K562 (cell line): ENCODE results near the gene SAP130. TPM values are rescaled to one million over a fixed set of nuclear protein-coding genes. Genes with fewer than 3 reads are reported as not detected.

Experiments
- ATAC-seq: fragments of 200-7000 bp; cut with Tn5 transposase; 3 replicates; pipeline ENCODE4 v1.9.1; 2020; ENCODE audit warnings: moderate library complexity
- BruUV-seq: library from RNA; stranded (reverse); fragments of 400-500 nt; replicated peaks from 2 replicates; lab custom pipeline; 2021; lab: Mats Ljungman, UMichigan
- CTCF ChIA-PET: fragments of 300-600 bp; formaldehyde crosslinking; extraction: SDS; loops from one replicate; lab custom pipeline; 2021; ENCODE audit warnings: low intra/inter-chr PET ratio; lab: Yijun Ruan, JAX
- POLR2A ChIA-PET: fragments of 300-600, 350-650 bp; sonication (Branson Sonifier 250); formaldehyde crosslinking; extraction: SDS; loops from one replicate; lab custom pipeline; 2021; ENCODE audit warnings: antibody characterized with exemption, inconsistent platforms; lab: Yijun Ruan, JAX
- DNase-seq, 4 experiments: peaks; one replicate each; pipeline versions ENCODE4 v3.0.0 to v3.0.0-alpha.2; 2011 to 2018; ENCODE audit warnings: low spot score in 3 of 4, mixed read lengths in 3 of 4; ENCODE audit errors: extremely low read depth in 1 of 4
- FAIRE-seq: peaks from 2 replicates; lab custom pipeline; 2011; peaks lifted over from hg19 to GRCh38; lab: Jason Lieb, UNC
- H2AFZ ChIP-seq: 2 replicates; pipeline ENCODE4 v1.6.0; 2011; ENCODE audit warnings: low read depth, low read length, control low read depth, inconsistent platforms
- H3K27ac ChIP-seq: fragments of 200-600 bp; 3 replicates; pipeline ENCODE4 v1.8.0; 2011; ENCODE audit warnings: low read depth, mild to moderate bottlenecking, control low read depth, inconsistent platforms, low read length, moderate library complexity, mixed read lengths; ENCODE audit errors: extremely low read depth
- H3K27me3 ChIP-seq, 2 experiments: fragments of 300-600 bp in 1 of 2; 2 replicates in 1 of 2; 3 replicates in 1 of 2; pipeline versions ENCODE4 v1.6.0 to v1.8.0; 2011; ENCODE audit warnings: inconsistent platforms in 2 of 2, low read length in 2 of 2, mild to moderate bottlenecking in 1 of 2, mixed read lengths in 1 of 2, moderate library complexity in 1 of 2; ENCODE audit not compliant: control insufficient read depth in 2 of 2, insufficient read depth in 2 of 2
- H3K36me3 ChIP-seq: fragments of 300-600 bp; 3 replicates; pipeline ENCODE4 v1.8.0; 2011; ENCODE audit warnings: mild to moderate bottlenecking, low read length, inconsistent platforms; ENCODE audit not compliant: control insufficient read depth, insufficient read depth
- H3K4me1 ChIP-seq, 2 experiments: fragments of 200-600 bp in 1 of 2; replicated peaks in 1 of 2; 2 replicates in 1 of 2; 3 replicates in 1 of 2; pipeline versions ENCODE4 v1.5.1 to v1.8.0; 2011; ENCODE audit warnings: inconsistent platforms in 2 of 2, low read length in 2 of 2, mild to moderate bottlenecking in 1 of 2, mixed read lengths in 1 of 2, moderate library complexity in 1 of 2; ENCODE audit not compliant: control insufficient read depth in 2 of 2, insufficient read depth in 2 of 2
- H3K4me2 ChIP-seq: 2 replicates; pipeline ENCODE4 v1.6.1; 2011; ENCODE audit warnings: low read length, control low read depth, inconsistent platforms, mixed read lengths; ENCODE audit not compliant: insufficient read depth
- H3K4me3 ChIP-seq: fragments of 200-600 bp; sonication (generic), shearing (Covaris generic); 2 replicates; pipeline ENCODE4 v1.5.1; 2016; ENCODE audit warnings: control low read depth, inconsistent platforms
- H3K79me2 ChIP-seq: fragments of 200-600 bp; 3 replicates; pipeline ENCODE4 v1.8.0; 2011; ENCODE audit warnings: low read length, inconsistent platforms; ENCODE audit not compliant: control insufficient read depth, insufficient read depth
- H3K9ac ChIP-seq, 2 experiments: 2 replicates each; pipeline versions ENCODE4 v1.6.0 to v1.6.1; 2011; ENCODE audit warnings: low read depth in 2 of 2, low read length in 2 of 2, control low read depth in 1 of 2, inconsistent platforms in 1 of 2, mild to moderate bottlenecking in 1 of 2, mixed read lengths in 1 of 2; ENCODE audit not compliant: insufficient read depth in 1 of 2
- H3K9me1 ChIP-seq: one replicate; pipeline ENCODE4 v1.6.0; 2011; ENCODE audit warnings: inconsistent platforms, mild to moderate bottlenecking, low read length, moderate library complexity; ENCODE audit not compliant: control insufficient read depth, insufficient read depth
- H3K9me3 ChIP-seq: replicated peaks from 2 replicates; pipeline ENCODE4 v1.5.1; 2011; ENCODE audit warnings: low read depth, low read length, inconsistent platforms; ENCODE audit not compliant: control insufficient read depth, insufficient read depth
- H4K20me1 ChIP-seq: replicated peaks from 2 replicates; pipeline ENCODE4 v1.6.1; 2011; ENCODE audit warnings: low read length, inconsistent platforms, mixed read lengths; ENCODE audit not compliant: control insufficient read depth, insufficient read depth
- CBX3 ChIP-seq, 2 experiments: IDR thresholded peaks; 1 replicate in 1 of 2; 2 replicates in 1 of 2; pipeline ENCODE4 v1.6.1; 2012; ENCODE audit warnings: inconsistent platforms in 2 of 2, low read length in 2 of 2, borderline replicate concordance in 1 of 2, control low read depth in 1 of 2
- CREM ChIP-seq: IDR thresholded peaks from 2 replicates; pipeline ENCODE4 v1.6.1; 2014; ENCODE audit warnings: antibody characterized with exemption, low read depth
- GATA2 ChIP-seq: sonication (generic); formaldehyde crosslinking; IDR thresholded peaks from 2 replicates; pipeline ENCODE4 v1.4.0; 2020; ENCODE audit warnings: mild to moderate bottlenecking, missing genetic modification reagents
- HNRNPUL1 ChIP-seq: fragments of 200-400 bp; formaldehyde crosslinking; IDR thresholded peaks from 2 replicates; pipeline ENCODE4 v1.6.1; 2017; ENCODE audit warnings: low read length
- KDM2B ChIP-seq: fragments of 250-450 bp; sonication (Bioruptor Pico); IDR thresholded peaks from 2 replicates; pipeline ENCODE4 v1.8.0; 2021; ENCODE audit warnings: mild to moderate bottlenecking, moderate library complexity
- KLF10 ChIP-seq: fragments of 250-450 bp; sonication (Bioruptor Pico); IDR thresholded peaks from 2 replicates; pipeline ENCODE4 v1.6.1; 2021; ENCODE audit warnings: matching md5 sums
- MBD2 ChIP-seq: sonication (generic); IDR thresholded peaks from 2 replicates; pipeline ENCODE4 v1.6.1; 2016; ENCODE audit warnings: low read depth, borderline replicate concordance
- NR2C1 ChIP-seq, 2 experiments: fragments of 450-650 bp; IDR thresholded peaks; 2 replicates each; pipeline ENCODE4 v1.6.1; 2017; ENCODE audit warnings: mild to moderate bottlenecking in 2 of 2, antibody characterized with exemption in 1 of 2, inconsistent platforms in 1 of 2, missing compliant biosample characterization in 1 of 2, missing genetic modification characterization in 1 of 2
- TAF7 ChIP-seq: fragments of 450-650 bp; IDR thresholded peaks from 2 replicates; pipeline ENCODE4 v1.6.1; 2016; ENCODE audit warnings: missing genetic modification characterization, missing compliant biosample characterization
- TRIM24 ChIP-seq, 2 experiments: fragments of 450-650 bp; IDR thresholded peaks; 2 replicates each; pipeline ENCODE4 v1.6.1; 2016
- ZFX ChIP-seq: sonication (generic); formaldehyde crosslinking; IDR thresholded peaks from 2 replicates; pipeline ENCODE4 v1.8.0; 2022; ENCODE audit warnings: mild to moderate bottlenecking, missing genetic modification reagents, moderate library complexity
- ZNF282 ChIP-seq: sonication (generic); formaldehyde crosslinking; IDR thresholded peaks from 2 replicates; pipeline ENCODE4 v1.8.1; 2023; ENCODE audit warnings: missing genetic modification reagents
- WGBS: fragments of 100-300 bp; shearing (Covaris generic); methylation state at CpG from one replicate; pipeline ENCODE4 v1.1.6; 2016; ENCODE audit warnings: low coverage, mixed read lengths; ENCODE audit not compliant: insufficient coverage; ENCODE audit errors: missing lambda C conversion rate; 5-methylcytosine and 5-hydroxymethylcytosine counted together
- in situ Hi-C: fragments of 300-500 bp; cut with MboI; formaldehyde crosslinking; loops from 4 replicates; pipeline ENCODE4 v1.15.0; 2018; ENCODE audit warnings: inconsistent platforms, mixed read lengths
- intact Hi-C: fragments of 100-400 bp; cut with micrococcal nuclease; formaldehyde crosslinking; loops from 2 replicates; pipeline ENCODE4 v1.14.2; 2022
- polyA plus RNA-seq, 8 experiments: library from polyadenylated mRNA; depleted of rRNA in 4 of 8; stranded (reverse) in 5 of 8; unstranded in 3 of 8; fragments of >200 nt; fragmentation: Nextera tagmentation in 2 of 8; fragmentation: Illumina TruSeq in 1 of 8; extraction: Ambion mirVana in 2 of 8; extraction: Trizol in 1 of 8; gene quantifications; 2 replicates each; pipeline versions ENCODE4 v1.2.1 to v1.2.3, GENCODE V29; 2011 to 2014; ENCODE audit warnings: inconsistent platforms in 1 of 8, missing spikeins in 1 of 8
- total RNA-seq, 7 experiments: library from RNA; depleted of rRNA in 6 of 7; stranded (reverse); fragments of >200 nt in 6 of 7; fragmentation: Illumina TruSeq in 2 of 7; extraction: Trizol in 2 of 7; gene quantifications; 2 replicates each; pipeline versions ENCODE4 v1.2.1 to v1.2.3, GENCODE V29; 2011 to 2021; ENCODE audit warnings: low replicate concordance in 1 of 7
- TF ChIP-seq, protein P1 (sequence below): fragments of 200-800 bp; sonication (Bioruptor generic); IDR thresholded peaks from 2 replicates; pipeline ENCODE4 v1.6.1; 2016; ENCODE audit warnings: missing genetic modification characterization, missing compliant biosample characterization
- TF ChIP-seq, protein P2 (sequence below): sonication (generic); IDR thresholded peaks from 2 replicates; pipeline ENCODE4 v1.6.1; 2016
- TF ChIP-seq, protein P3 (sequence below): fragments of 450-650 bp; formaldehyde crosslinking; IDR thresholded peaks from 2 replicates; pipeline ENCODE4 v1.4.0; 2022; ENCODE audit warnings: missing genetic modification characterization

The SAP130 gene
- total and polyA plus RNA-seq, 9 of the 15 experiments (the other 6 are each of a cell fraction or from before 2014, with no cell fraction given): 4.5 to 33.4 (median 7.4) TPM

DNA sequence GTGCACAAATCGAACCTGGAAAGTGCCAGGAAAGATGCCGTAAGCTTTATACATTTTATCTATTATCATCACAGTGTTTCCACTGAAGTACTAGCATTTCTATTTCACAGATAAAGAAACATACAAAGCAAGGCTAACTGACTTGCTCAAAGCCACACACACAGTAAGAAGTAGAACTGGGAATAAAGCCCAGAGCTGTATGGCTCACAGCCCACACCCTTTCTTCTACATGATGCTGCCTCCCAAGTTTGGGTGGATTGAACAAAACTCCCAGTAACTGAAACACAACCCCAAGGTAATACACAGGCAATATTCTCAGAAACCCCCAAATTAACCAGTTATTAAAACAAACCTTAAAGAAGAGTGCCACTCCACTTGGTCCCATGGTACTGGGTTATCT lies 11.2 kb downstream of the SAP130 start:
- Histone ChIP-seq H3K27me3 (no peaks in the 10 kb centered on the region), H3K4me1 (no peaks in the 10 kb centered on the region), H3K27ac (no peak overlapping the region), H3K36me3 (peaks cover 76% of the 10 kb centered on the region), H3K9ac (no peak overlapping the region), H3K79me2 (0 out of 3 replicates have a peak, but pooled peaks cover 4% of the 10 kb centered on the region), H2AFZ (no peak overlapping the region), H3K4me2 (no peak overlapping the region), H4K20me1 (no peaks in the 10 kb centered on the region), H3K9me1 (peaks cover under 1% of the 10 kb centered on the region), H3K4me3 (no peak overlapping the region), H3K9me3 (no peaks in the 10 kb centered on the region)
- DNase-seq (no peak), ATAC-seq (no peak), FAIRE-seq (no peak)
- intact Hi-C loops (no loop called here), in situ Hi-C loops (no loop called here)
- WGBS: 86% methylated on average over 1 of the region's 2 CpGs
- ChIA-PET CTCF (no interaction called here), POLR2A (interaction anchor here (0.6 to 1.2 kb wide), 2 partner anchors 23 to 43 kb away, joined by 3 read pairs; no protein-coding TSS in a partner anchor)
- no TSS peak for BruUV-seq
- TF ChIP-seq HNRNPUL1 (no peak), GATA2 (CRISPR knock-in tag) (no peak), TAF7 (no peak), ZNF282 (no peak), ZFX (CRISPR knock-in tag) (no peak), CREM (no peak), NR2C1 (IDR thresholded peaks at IDR 0.05) (no peak), NR2C1 (tag; IDR thresholded peaks at IDR 0.05) (no peak), CBX3 (IDR thresholded peaks at IDR 0.05; ENCODE audit: borderline replicate concordance in 1 of 2, low read length in 2 of 2) (no peak), MBD2 (no peak), KDM2B (CRISPR knock-in tag) (no peak), KLF10 (CRISPR knock-in tag) (no peak), TRIM24 (IDR thresholded peaks at IDR 0.05) (no peak)
- TF ChIP-seq, protein P1, sequence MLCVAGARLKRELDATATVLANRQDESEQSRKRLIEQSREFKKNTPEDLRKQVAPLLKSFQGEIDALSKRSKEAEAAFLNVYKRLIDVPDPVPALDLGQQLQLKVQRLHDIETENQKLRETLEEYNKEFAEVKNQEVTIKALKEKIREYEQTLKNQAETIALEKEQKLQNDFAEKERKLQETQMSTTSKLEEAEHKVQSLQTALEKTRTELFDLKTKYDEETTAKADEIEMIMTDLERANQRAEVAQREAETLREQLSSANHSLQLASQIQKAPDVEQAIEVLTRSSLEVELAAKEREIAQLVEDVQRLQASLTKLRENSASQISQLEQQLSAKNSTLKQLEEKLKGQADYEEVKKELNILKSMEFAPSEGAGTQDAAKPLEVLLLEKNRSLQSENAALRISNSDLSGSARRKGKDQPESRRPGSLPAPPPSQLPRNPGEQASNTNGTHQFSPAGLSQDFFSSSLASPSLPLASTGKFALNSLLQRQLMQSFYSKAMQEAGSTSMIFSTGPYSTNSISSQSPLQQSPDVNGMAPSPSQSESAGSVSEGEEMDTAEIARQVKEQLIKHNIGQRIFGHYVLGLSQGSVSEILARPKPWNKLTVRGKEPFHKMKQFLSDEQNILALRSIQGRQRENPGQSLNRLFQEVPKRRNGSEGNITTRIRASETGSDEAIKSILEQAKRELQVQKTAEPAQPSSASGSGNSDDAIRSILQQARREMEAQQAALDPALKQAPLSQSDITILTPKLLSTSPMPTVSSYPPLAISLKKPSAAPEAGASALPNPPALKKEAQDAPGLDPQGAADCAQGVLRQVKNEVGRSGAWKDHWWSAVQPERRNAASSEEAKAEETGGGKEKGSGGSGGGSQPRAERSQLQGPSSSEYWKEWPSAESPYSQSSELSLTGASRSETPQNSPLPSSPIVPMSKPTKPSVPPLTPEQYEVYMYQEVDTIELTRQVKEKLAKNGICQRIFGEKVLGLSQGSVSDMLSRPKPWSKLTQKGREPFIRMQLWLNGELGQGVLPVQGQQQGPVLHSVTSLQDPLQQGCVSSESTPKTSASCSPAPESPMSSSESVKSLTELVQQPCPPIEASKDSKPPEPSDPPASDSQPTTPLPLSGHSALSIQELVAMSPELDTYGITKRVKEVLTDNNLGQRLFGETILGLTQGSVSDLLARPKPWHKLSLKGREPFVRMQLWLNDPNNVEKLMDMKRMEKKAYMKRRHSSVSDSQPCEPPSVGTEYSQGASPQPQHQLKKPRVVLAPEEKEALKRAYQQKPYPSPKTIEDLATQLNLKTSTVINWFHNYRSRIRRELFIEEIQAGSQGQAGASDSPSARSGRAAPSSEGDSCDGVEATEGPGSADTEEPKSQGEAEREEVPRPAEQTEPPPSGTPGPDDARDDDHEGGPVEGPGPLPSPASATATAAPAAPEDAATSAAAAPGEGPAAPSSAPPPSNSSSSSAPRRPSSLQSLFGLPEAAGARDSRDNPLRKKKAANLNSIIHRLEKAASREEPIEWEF: no peak
- TF ChIP-seq, protein P2, sequence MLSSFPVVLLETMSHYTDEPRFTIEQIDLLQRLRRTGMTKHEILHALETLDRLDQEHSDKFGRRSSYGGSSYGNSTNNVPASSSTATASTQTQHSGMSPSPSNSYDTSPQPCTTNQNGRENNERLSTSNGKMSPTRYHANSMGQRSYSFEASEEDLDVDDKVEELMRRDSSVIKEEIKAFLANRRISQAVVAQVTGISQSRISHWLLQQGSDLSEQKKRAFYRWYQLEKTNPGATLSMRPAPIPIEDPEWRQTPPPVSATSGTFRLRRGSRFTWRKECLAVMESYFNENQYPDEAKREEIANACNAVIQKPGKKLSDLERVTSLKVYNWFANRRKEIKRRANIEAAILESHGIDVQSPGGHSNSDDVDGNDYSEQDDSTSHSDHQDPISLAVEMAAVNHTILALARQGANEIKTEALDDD: no peak
- TF ChIP-seq, protein P3, sequence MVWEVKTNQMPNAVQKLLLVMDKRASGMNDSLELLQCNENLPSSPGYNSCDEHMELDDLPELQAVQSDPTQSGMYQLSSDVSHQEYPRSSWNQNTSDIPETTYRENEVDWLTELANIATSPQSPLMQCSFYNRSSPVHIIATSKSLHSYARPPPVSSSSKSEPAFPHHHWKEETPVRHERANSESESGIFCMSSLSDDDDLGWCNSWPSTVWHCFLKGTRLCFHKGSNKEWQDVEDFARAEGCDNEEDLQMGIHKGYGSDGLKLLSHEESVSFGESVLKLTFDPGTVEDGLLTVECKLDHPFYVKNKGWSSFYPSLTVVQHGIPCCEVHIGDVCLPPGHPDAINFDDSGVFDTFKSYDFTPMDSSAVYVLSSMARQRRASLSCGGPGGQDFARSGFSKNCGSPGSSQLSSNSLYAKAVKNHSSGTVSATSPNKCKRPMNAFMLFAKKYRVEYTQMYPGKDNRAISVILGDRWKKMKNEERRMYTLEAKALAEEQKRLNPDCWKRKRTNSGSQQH (CRISPR knock-in tag): no peak
